Thoracic aorta (tissue), 2 donors: Measurements from ENCODE around the gene NF1. TPM values are rescaled to one million over a fixed set of nuclear protein-coding genes. Genes with fewer than 3 reads are reported as not detected.

Experiments used
- ATAC-seq: fragments of 150-250 bp; one replicate; pipeline ENCODE4 v1.8.0; 2017; ENCODE audit warnings: low read depth; ENCODE audit not compliant: insufficient number of reproducible peaks, low FRiP score
- DNase-seq: peaks from one replicate; pipeline ENCODE4 v3.0.0-alpha.2; 2020; ENCODE audit warnings: low spot score
- H3K27ac ChIP-seq, 2 donors: fragments of 200-600 bp; sonication (generic); 1 replicate in 1 of 2; 2 replicates in 1 of 2; pipeline ENCODE4 v1.5.1; 2016; ENCODE audit warnings: mild to moderate bottlenecking in 2 of 2, moderate library complexity in 2 of 2
- H3K27me3 ChIP-seq: fragments of 200-600 bp; sonication (generic); replicated peaks from 2 replicates; pipeline ENCODE4 v1.6.0; 2016; ENCODE audit warnings: mild to moderate bottlenecking; ENCODE audit not compliant: insufficient read depth
- H3K36me3 ChIP-seq: fragments of 200-600 bp; sonication (generic); one replicate; pipeline ENCODE4 v1.5.1; 2016
- H3K4me1 ChIP-seq, 2 donors: fragments of 200-600 bp; sonication (generic); 1 replicate in 1 of 2; 2 replicates in 1 of 2; pipeline versions ENCODE4 v1.5.1 to v1.6.0; 2016; ENCODE audit warnings: low read depth in 2 of 2, mild to moderate bottlenecking in 1 of 2; ENCODE audit not compliant: control insufficient read depth in 1 of 2
- H3K4me3 ChIP-seq: fragments of 200-600 bp; sonication (generic); 2 replicates; pipeline ENCODE4 v1.5.1; 2016; ENCODE audit warnings: mild to moderate bottlenecking
- H3K9me3 ChIP-seq: fragments of 200-600 bp; sonication (generic); 2 replicates; pipeline ENCODE4 v1.5.1; 2016
- CTCF ChIP-seq: fragments of 200-600 bp; sonication (generic); IDR thresholded peaks from one replicate; pipeline ENCODE4 v1.5.1; 2019; ENCODE audit warnings: antibody characterized with exemption
- total RNA-seq, 2 donors: library from RNA; depleted of rRNA; stranded (reverse); fragments of >200 nt; gene quantifications; one replicate each; pipeline versions ENCODE4 v1.1.0 to v1.2.3, GENCODE V29; 2016

Gene NF1
- total RNA-seq, 2 donors from 2014 or later: 60.9 to 105 TPM

GRCh38 chr17:31320791-31321190 lies 226.0 kb downstream of the NF1 start:
- peaks cover 11% of the 10 kb centered on the region in 2 donors for H3K4me1 ChIP-seq
- no peak for TF ChIP-seq CTCF
- H3K4me3 ChIP-seq: peak overlapping the region; percentile 47
- ATAC-seq: no peak
- H3K36me3 ChIP-seq: no peaks in the 10 kb centered on the region
- peak overlapping the region in 1 of 2 donors; percentile 23 for H3K27ac ChIP-seq
- no peak for DNase-seq
- no peaks in the 10 kb centered on the region for H3K9me3 ChIP-seq
- no peaks in the 10 kb centered on the region for H3K27me3 ChIP-seq

- no peaks in the 10 kb centered on the region for H3K9me3 ChIP-seq
- peaks cover 3% of the 10 kb centered on the region for H3K36me3 ChIP-seq
- ATAC-seq: no peak
- no peak for DNase-seq
- TF ChIP-seq CTCF: no peak
- H3K27me3 ChIP-seq: no peaks in the 10 kb centered on the region
- H3K4me3 ChIP-seq: peak within 1 kb of the TSS; percentile 47
- peaks cover 7 to 9% of the 10 kb centered on the region in 2 donors for H3K4me1 ChIP-seq
- H3K27ac ChIP-seq: peak within 1 kb of the TSS in 1 of 2 donors; percentile 23
These were observed 226.7 kb downstream of the NF1 start, which contains the start of gene EVI2A for GRCh38 chr17:31321481-31321880. Gene EVI2A, minus strand, starts transcription at chr17:31321622. Its CDS starts 2,609 bp downstream, at chr17:31319013.

GRCh38 chr17:31321966-31322365 lies 227.2 kb downstream of the NF1 start:
- Histone ChIP-seq H3K27ac (no peak overlapping the region), H3K36me3 (peaks cover 3% of the 10 kb centered on the region), H3K27me3 (no peaks in the 10 kb centered on the region), H3K4me1 (peaks cover 3 to 6% of the 10 kb centered on the region in 2 donors), H3K4me3 (no peak overlapping the region), H3K9me3 (no peaks in the 10 kb centered on the region)
- TF ChIP-seq CTCF: no peak
- ATAC-seq: no peak
- no peak for DNase-seq

DNA sequence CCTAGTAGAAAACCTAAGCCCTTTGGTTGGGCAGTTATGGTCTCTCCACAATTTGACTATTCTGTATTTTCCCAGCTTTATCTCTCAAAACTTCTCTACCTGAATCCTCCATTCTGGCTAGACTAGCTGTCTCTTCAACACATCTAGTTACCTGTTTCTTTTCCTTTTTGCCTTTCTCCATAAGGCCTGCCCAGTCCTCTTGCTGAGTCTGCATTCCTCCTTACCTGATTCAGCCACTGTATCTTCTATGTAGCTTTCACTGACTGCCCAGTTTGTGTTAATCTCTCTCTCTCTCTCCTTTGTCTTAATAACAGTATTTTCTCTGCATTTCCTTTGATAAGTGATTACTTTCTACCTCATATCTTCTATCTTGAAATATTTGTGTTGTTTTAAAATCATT lies 228.8 kb downstream of the NF1 start:
- H3K4me1 ChIP-seq: no peaks in the 10 kb centered on the region
- ATAC-seq (no peak), DNase-seq (no peak)
- H3K4me3 ChIP-seq: no peak overlapping the region
- peaks cover 3% of the 10 kb centered on the region for H3K36me3 ChIP-seq
- no peaks in the 10 kb centered on the region for H3K27me3 ChIP-seq
- H3K9me3 ChIP-seq: no peaks in the 10 kb centered on the region
- no peak for TF ChIP-seq CTCF
- H3K27ac ChIP-seq: no peak overlapping the region

GRCh38 chr17:31327534-31328159 lies 232.9 kb downstream of the NF1 start:
- Histone ChIP-seq H3K27me3 (no peaks in the 10 kb centered on the region), H3K4me1 (no peaks in the 10 kb centered on the region), H3K27ac (no peak overlapping the region), H3K4me3 (no peak overlapping the region), H3K9me3 (no peaks in the 10 kb centered on the region), H3K36me3 (peaks cover 7% of the 10 kb centered on the region)
- no peak for ATAC-seq
- DNase-seq: no peak
- TF ChIP-seq CTCF: no peak
